Central memory CD8-positive, alpha-beta T cell (primary cell): Measurements from ENCODE around the gene LTA.
A peak's percentile ranks its signal among the peaks of the same experiment; 100 is the strongest.

Experiments used
- ATAC-seq: fragments of 150-1000 bp; cut with Tn5 transposase; replicated peaks from 2 replicates; pipeline ENCODE4 v1.10.0; 2022; ENCODE audit warnings: mild to moderate bottlenecking, moderate FRiP score, moderate number of reproducible peaks; ENCODE audit not compliant: poor library complexity, severe bottlenecking; ENCODE audit errors: extremely low read depth
- DNase-seq, 2 donors: peaks; one replicate each; pipeline ENCODE4 v3.0.0; 2021; ENCODE audit warnings: low spot score in 2 of 2
- H3K27ac Mint-ChIP-seq: one replicate; pipeline ENCODE4 v1.8.0; 2022; ENCODE audit warnings: low read depth, mild to moderate bottlenecking, moderate library complexity, mixed read lengths
- H3K27me3 Mint-ChIP-seq: one replicate; pipeline ENCODE4 v1.8.0; 2022; ENCODE audit warnings: mixed read lengths
- H3K36me3 Mint-ChIP-seq: one replicate; pipeline ENCODE4 v1.8.0; 2022; ENCODE audit warnings: mild to moderate bottlenecking, moderate library complexity, mixed read lengths; ENCODE audit not compliant: insufficient read depth
- H3K4me1 Mint-ChIP-seq: one replicate; pipeline ENCODE4 v1.8.0; 2022; ENCODE audit warnings: mixed read lengths
- H3K4me3 Mint-ChIP-seq: one replicate; pipeline ENCODE4 v1.8.0; 2022; ENCODE audit warnings: mild to moderate bottlenecking, moderate library complexity, mixed read lengths
- H3K9me3 Mint-ChIP-seq: one replicate; pipeline ENCODE4 v1.8.0; 2022; ENCODE audit warnings: mixed read lengths

LTA gene

GRCh38 chr6:31567531-31568370 is 4.3 kb upstream of the LTA start:
- peaks cover 39% of the 10 kb centered on the region for H3K36me3 Mint-ChIP-seq
- no peaks in the 10 kb centered on the region for H3K9me3 Mint-ChIP-seq
- peak overlapping the region; percentile 99 for H3K27ac Mint-ChIP-seq
- H3K27me3 Mint-ChIP-seq = no peaks in the 10 kb centered on the region
- peak overlapping the region; percentile 65 for H3K4me3 Mint-ChIP-seq
- peaks cover 69% of the 10 kb centered on the region for H3K4me1 Mint-ChIP-seq
- DNase-seq (peak in 1 of 2 donors; percentile 25), ATAC-seq (no peak)

GRCh38 chr6:31568537-31568961 is 3.5 kb upstream of the LTA start:
- DNase-seq (peak in 1 of 2 donors; percentile 74), ATAC-seq (peak; percentile 80)
- peaks cover 77% of the 10 kb centered on the region for H3K4me1 Mint-ChIP-seq
- no peaks in the 10 kb centered on the region for H3K27me3 Mint-ChIP-seq
- H3K9me3 Mint-ChIP-seq = no peaks in the 10 kb centered on the region
- H3K36me3 Mint-ChIP-seq = peaks cover 43% of the 10 kb centered on the region
- peak overlapping the region; percentile 99 for H3K27ac Mint-ChIP-seq
- peak overlapping the region; percentile 65 for H3K4me3 Mint-ChIP-seq

- Mint-ChIP-seq H3K27ac (peak overlapping the region; percentile 99), H3K4me3 (peak overlapping the region; percentile 65), H3K36me3 (peaks cover 39% of the 10 kb centered on the region), H3K4me1 (peaks cover 79% of the 10 kb centered on the region), H3K9me3 (no peaks in the 10 kb centered on the region), H3K27me3 (no peaks in the 10 kb centered on the region)
- ATAC-seq (no peak), DNase-seq (no peak)
These were observed 2.1 kb upstream of the LTA start for GRCh38 chr6:31569861-31570536.

GRCh38 chr6:31573239-31574105 is 1.4 kb downstream of the LTA start:
- Mint-ChIP-seq H3K9me3 (no peaks in the 10 kb centered on the region), H3K27ac (peak overlapping the region; percentile 99), H3K4me3 (peak overlapping the region; percentile 91), H3K27me3 (no peaks in the 10 kb centered on the region), H3K4me1 (peaks cover 89% of the 10 kb centered on the region), H3K36me3 (peaks cover 41% of the 10 kb centered on the region)
- ATAC-seq (no peak), DNase-seq (no peak)

- no peak for DNase-seq
- peak overlapping the region; percentile 91 for H3K4me3 Mint-ChIP-seq
- H3K27ac Mint-ChIP-seq = peak overlapping the region; percentile 99
- H3K9me3 Mint-ChIP-seq = no peaks in the 10 kb centered on the region
- no peaks in the 10 kb centered on the region for H3K27me3 Mint-ChIP-seq
- peaks cover 89% of the 10 kb centered on the region for H3K4me1 Mint-ChIP-seq
- no peak for ATAC-seq
- peaks cover 42% of the 10 kb centered on the region for H3K36me3 Mint-ChIP-seq
These were observed 2.3 kb downstream of the LTA start for GRCh38 chr6:31574106-31575061.

GRCh38 chr6:31575335-31575901 is 3.3 kb downstream of the LTA start, which contains the start of gene TNF:
Gene TNF, plus strand, starts transcription at chr6:31575565. Its CDS starts 177 bp downstream, at chr6:31575742.
- H3K9me3 Mint-ChIP-seq = no peaks in the 10 kb centered on the region
- ATAC-seq = no peak
- peaks cover 43% of the 10 kb centered on the region for H3K36me3 Mint-ChIP-seq
- H3K27me3 Mint-ChIP-seq = no peaks in the 10 kb centered on the region
- peak within 1 kb of the TSS; percentile 99 for H3K27ac Mint-ChIP-seq
- H3K4me1 Mint-ChIP-seq = peaks cover 93% of the 10 kb centered on the region
- peak in 1 of 2 donors; percentile 48 for DNase-seq
- peak within 1 kb of the TSS; percentile 91 for H3K4me3 Mint-ChIP-seq

GRCh38 chr6:31575952-31576685 is 4.0 kb downstream of the LTA start:
- Mint-ChIP-seq H3K4me1 (peaks cover 94% of the 10 kb centered on the region), H3K27me3 (no peaks in the 10 kb centered on the region), H3K9me3 (no peaks in the 10 kb centered on the region), H3K4me3 (peak overlapping the region; percentile 91), H3K27ac (peak overlapping the region; percentile 99), H3K36me3 (peaks cover 46% of the 10 kb centered on the region)
- ATAC-seq (no peak), DNase-seq (no peak)

- no peaks in the 10 kb centered on the region for H3K9me3 Mint-ChIP-seq
- H3K27ac Mint-ChIP-seq = peak overlapping the region; percentile 99
- ATAC-seq = peak; percentile 10
- peaks cover 94% of the 10 kb centered on the region for H3K4me1 Mint-ChIP-seq
- H3K36me3 Mint-ChIP-seq = peaks cover 49% of the 10 kb centered on the region
- no peaks in the 10 kb centered on the region for H3K27me3 Mint-ChIP-seq
- peak in 1 of 2 donors; percentile 34 for DNase-seq
- H3K4me3 Mint-ChIP-seq = peak overlapping the region; percentile 91
These were observed 4.9 kb downstream of the LTA start for GRCh38 chr6:31576897-31577578.

- no peak for ATAC-seq
- H3K9me3 Mint-ChIP-seq = no peaks in the 10 kb centered on the region
- H3K36me3 Mint-ChIP-seq = peaks cover 44% of the 10 kb centered on the region
- H3K4me3 Mint-ChIP-seq = peak overlapping the region; percentile 91
- H3K27ac Mint-ChIP-seq = peak overlapping the region; percentile 99
- H3K4me1 Mint-ChIP-seq = peaks cover 94% of the 10 kb centered on the region
- H3K27me3 Mint-ChIP-seq = no peaks in the 10 kb centered on the region
- DNase-seq = no peak
These were observed 5.5 kb downstream of the LTA start for GRCh38 chr6:31577579-31577966.

GRCh38 chr6:31578184-31579118 is 6.4 kb downstream of the LTA start:
- H3K4me3 Mint-ChIP-seq = peak overlapping the region; percentile 91
- H3K9me3 Mint-ChIP-seq = no peaks in the 10 kb centered on the region
- no peaks in the 10 kb centered on the region for H3K27me3 Mint-ChIP-seq
- DNase-seq (no peak), ATAC-seq (no peak)
- H3K27ac Mint-ChIP-seq = peak overlapping the region; percentile 97
- H3K4me1 Mint-ChIP-seq = peaks cover 92% of the 10 kb centered on the region
- H3K36me3 Mint-ChIP-seq = peaks cover 38% of the 10 kb centered on the region
